SK-N-SH (cell line): ENCODE data around the gene TBC1D1. TPM values are rescaled to one million over a fixed set of nuclear protein-coding genes. Genes with fewer than 3 reads are reported as not detected.

Experiments
- CTCF ChIA-PET: fragments of 300-600, 350-600 bp; formaldehyde crosslinking; extraction: SDS; loops from one replicate; lab custom pipeline; 2021; lab: Yijun Ruan, JAX
- POLR2A ChIA-PET: fragments of 350-600 bp; sonication (Branson Sonifier 250); formaldehyde crosslinking; extraction: SDS; loops from one replicate; lab custom pipeline; 2020; ENCODE audit warnings: antibody characterized with exemption, inconsistent platforms; lab: Yijun Ruan, JAX
- DNase-seq: peaks from one replicate; pipeline ENCODE4 v3.0.0; 2012
- H2AFZ ChIP-seq: fragments of 200-600 bp; sonication (generic); 2 replicates; pipeline ENCODE4 v1.8.1; 2016; ENCODE audit warnings: antibody characterized with exemption, mild to moderate bottlenecking, low read depth
- H3F3A ChIP-seq: fragments of 200-600 bp; sonication (generic); replicated peaks from 2 replicates; pipeline ENCODE3; 2016; ENCODE audit warnings: antibody characterized with exemption, mild to moderate bottlenecking; ENCODE audit not compliant: insufficient read depth
- H3K27ac ChIP-seq, 2 experiments: fragments of 200-500 bp in 1 of 2; fragments of 200-600 bp in 1 of 2; sonication (Bioruptor generic) in 1 of 2; sonication (generic), shearing (Covaris generic) in 1 of 2; 2 replicates each; pipeline versions ENCODE4 v1.5.1 to v1.6.1; 2014 to 2016; ENCODE audit warnings: low read depth in 2 of 2, inconsistent platforms in 1 of 2, low read length in 1 of 2, mild to moderate bottlenecking in 1 of 2, mixed read lengths in 1 of 2
- H3K27me3 ChIP-seq: fragments of 200-600 bp; sonication (generic), shearing (Covaris generic); 2 replicates; pipeline ENCODE4 v1.6.1; 2016; ENCODE audit warnings: mixed run types; ENCODE audit not compliant: insufficient read depth
- H3K36me3 ChIP-seq, 2 experiments: fragments of 200-500 bp in 1 of 2; fragments of 200-600 bp in 1 of 2; sonication (Bioruptor generic) in 1 of 2; sonication (generic) in 1 of 2; replicated peaks in 1 of 2; 2 replicates each; pipeline versions ENCODE3 to v1.5.1; 2014 to 2016; ENCODE audit warnings: low read length in 1 of 2, mild to moderate bottlenecking in 1 of 2; ENCODE audit not compliant: insufficient read depth in 2 of 2, control insufficient read depth in 1 of 2
- H3K4me1 ChIP-seq, 2 experiments: fragments of 200-500 bp in 1 of 2; fragments of 200-600 bp in 1 of 2; sonication (Bioruptor generic) in 1 of 2; sonication (generic), shearing (Covaris generic) in 1 of 2; 2 replicates each; pipeline versions ENCODE4 v1.5.1 to v1.6.1; 2014 to 2016; ENCODE audit warnings: low read depth in 1 of 2, low read length in 1 of 2, mixed run types in 1 of 2; ENCODE audit not compliant: insufficient read depth in 2 of 2, control insufficient read depth in 1 of 2
- H3K4me2 ChIP-seq: fragments of 200-600 bp; sonication (generic), shearing (Covaris generic); 2 replicates; pipeline ENCODE4 v1.6.1; 2017; ENCODE audit warnings: mixed run types
- H3K4me3 ChIP-seq, 2 experiments: fragments of 200-500 bp in 1 of 2; fragments of 200-600 bp in 1 of 2; sonication (Bioruptor generic) in 1 of 2; sonication (generic), shearing (Covaris generic) in 1 of 2; 2 replicates each; pipeline versions ENCODE4 v1.5.1 to v1.8.1; 2014 to 2016; ENCODE audit warnings: low read depth in 2 of 2, inconsistent platforms in 1 of 2, low read length in 1 of 2, mild to moderate bottlenecking in 1 of 2, mixed read lengths in 1 of 2, moderate library complexity in 1 of 2
- H3K79me2 ChIP-seq: fragments of 200-600 bp; sonication (generic); 2 replicates; pipeline ENCODE4 v1.8.1; 2017; ENCODE audit warnings: mild to moderate bottlenecking; ENCODE audit not compliant: insufficient read depth
- H3K9ac ChIP-seq: fragments of 200-600 bp; sonication (generic); 2 replicates; pipeline ENCODE4 v1.6.1; 2017; ENCODE audit warnings: mixed run types
- H3K9me2 ChIP-seq: fragments of 200-600 bp; sonication (generic); 2 replicates; pipeline ENCODE4 v1.6.1; 2017; ENCODE audit warnings: mixed run types
- H3K9me3 ChIP-seq: fragments of 200-600 bp; sonication (generic); 2 replicates; pipeline ENCODE4 v1.6.1; 2017; ENCODE audit warnings: mixed run types, mild to moderate bottlenecking, moderate library complexity
- H4K20me1 ChIP-seq: fragments of 200-600 bp; sonication (generic); 2 replicates; pipeline ENCODE4 v1.6.1; 2017; ENCODE audit warnings: mild to moderate bottlenecking, mixed run types; ENCODE audit not compliant: insufficient read depth
- EP300 ChIP-seq, 2 experiments: IDR thresholded peaks; 2 replicates each; pipeline versions ENCODE4 v1.4.0 to v1.6.1; 2012; ENCODE audit warnings: borderline replicate concordance in 1 of 2, low read depth in 1 of 2, low read length in 1 of 2
- FOXM1 ChIP-seq: IDR thresholded peaks from 2 replicates; pipeline ENCODE4 v1.4.0; 2012; ENCODE audit warnings: low read depth, mild to moderate bottlenecking
- IRF3 ChIP-seq: fragments of 150-350 bp; IDR thresholded peaks from 2 replicates; pipeline ENCODE4 v1.6.1; 2016; ENCODE audit warnings: mild to moderate bottlenecking, low read depth, low read length
- MAX ChIP-seq: IDR thresholded peaks from 2 replicates; pipeline ENCODE4 v1.4.0; 2012; ENCODE audit warnings: low read depth
- NFIC ChIP-seq: IDR thresholded peaks from 2 replicates; pipeline ENCODE4 v1.4.0; 2012; ENCODE audit warnings: borderline replicate concordance
- NRF1 ChIP-seq: IDR thresholded peaks from 2 replicates; pipeline ENCODE4 v1.6.1; 2012; ENCODE audit warnings: low read depth, mild to moderate bottlenecking, low read length
- RAD21 ChIP-seq: IDR thresholded peaks from 2 replicates; pipeline ENCODE4 v1.6.1; 2012; ENCODE audit warnings: mild to moderate bottlenecking, low read length
- RCOR1 ChIP-seq: fragments of 150-350 bp; IDR thresholded peaks from 2 replicates; pipeline ENCODE4 v1.6.1; 2017; ENCODE audit warnings: antibody characterized with exemption, low read length
- RFX5 ChIP-seq: IDR thresholded peaks from 2 replicates; pipeline ENCODE4 v1.6.1; 2012; ENCODE audit warnings: mild to moderate bottlenecking, improper control_type of control experiment, low read length
- TCF12 ChIP-seq: IDR thresholded peaks from 2 replicates; pipeline ENCODE4 v1.4.0; 2012
- ZBTB33 ChIP-seq: IDR thresholded peaks from 2 replicates; pipeline ENCODE4 v1.4.0; 2012; ENCODE audit warnings: low read depth, borderline replicate concordance
- WGBS: methylation state at CpG from one replicate; pipeline ENCODE4 v1.1.6; 2017; ENCODE audit warnings: low lambda C conversion rate; 5-methylcytosine and 5-hydroxymethylcytosine counted together
- polyA plus RNA-seq, 3 experiments: library from polyadenylated mRNA; depleted of rRNA; stranded (reverse); fragments of >200 nt; gene quantifications; 2 replicates each; pipeline ENCODE4 v1.2.3, GENCODE V29; 2012
- TF ChIP-seq, protein P1 (sequence below): fragments of 200-600 bp; sonication (generic); IDR thresholded peaks from 2 replicates; pipeline ENCODE4 v1.6.1; 2017; ENCODE audit warnings: antibody characterized with exemption, mild to moderate bottlenecking, moderate library complexity

The TBC1D1 gene
- polyA plus RNA-seq, 1 of the 3 experiments (the other 2 are of a cell fraction): 29.8 TPM

GRCh38 chr4:37905533-37906169 is 14.8 kb downstream of the TBC1D1 start:
- TF ChIP-seq MAX: no peak
- no peak for TF ChIP-seq ZBTB33
- no peak for TF ChIP-seq RCOR1
- no peak for TF ChIP-seq RFX5
- TF ChIP-seq NRF1: no peak
- TF ChIP-seq FOXM1: no peak
- TF ChIP-seq EP300 (IDR thresholded peaks at IDR 0.05; ENCODE audit: borderline replicate concordance in 1 of 2, low read depth in 1 of 2, low read length in 1 of 2): no peak
- no peak for TF ChIP-seq RAD21
- TF ChIP-seq IRF3: no peak
- H3K9ac ChIP-seq: no peak overlapping the region
- H3K4me2 ChIP-seq: no peak overlapping the region
- no peaks in the 10 kb centered on the region for H3K79me2 ChIP-seq
- no peaks in the 10 kb centered on the region for H3K4me1 ChIP-seq
- H3K27me3 ChIP-seq: peaks cover 26% of the 10 kb centered on the region; the same call in 1 of the 2 replicates
- H3K4me3 ChIP-seq: no peak overlapping the region
- no peak overlapping the region for H2AFZ ChIP-seq
- WGBS: 42% methylated on average over 7 of the region's 7 CpGs
- H4K20me1 ChIP-seq: no peaks in the 10 kb centered on the region
- no peaks in the 10 kb centered on the region for H3F3A ChIP-seq
- H3K27ac ChIP-seq: no peak overlapping the region
- POLR2A ChIA-PET: no interaction called here
- CTCF ChIA-PET: interaction anchor here (1.0 kb wide), 1 partner anchor 14 kb away, joined by 4 read pairs; no protein-coding TSS in a partner anchor
- DNase-seq: no peak
- no peaks in the 10 kb centered on the region for H3K9me2 ChIP-seq
- no peaks in the 10 kb centered on the region for H3K9me3 ChIP-seq
- no peaks in the 10 kb centered on the region for H3K36me3 ChIP-seq

DNA sequence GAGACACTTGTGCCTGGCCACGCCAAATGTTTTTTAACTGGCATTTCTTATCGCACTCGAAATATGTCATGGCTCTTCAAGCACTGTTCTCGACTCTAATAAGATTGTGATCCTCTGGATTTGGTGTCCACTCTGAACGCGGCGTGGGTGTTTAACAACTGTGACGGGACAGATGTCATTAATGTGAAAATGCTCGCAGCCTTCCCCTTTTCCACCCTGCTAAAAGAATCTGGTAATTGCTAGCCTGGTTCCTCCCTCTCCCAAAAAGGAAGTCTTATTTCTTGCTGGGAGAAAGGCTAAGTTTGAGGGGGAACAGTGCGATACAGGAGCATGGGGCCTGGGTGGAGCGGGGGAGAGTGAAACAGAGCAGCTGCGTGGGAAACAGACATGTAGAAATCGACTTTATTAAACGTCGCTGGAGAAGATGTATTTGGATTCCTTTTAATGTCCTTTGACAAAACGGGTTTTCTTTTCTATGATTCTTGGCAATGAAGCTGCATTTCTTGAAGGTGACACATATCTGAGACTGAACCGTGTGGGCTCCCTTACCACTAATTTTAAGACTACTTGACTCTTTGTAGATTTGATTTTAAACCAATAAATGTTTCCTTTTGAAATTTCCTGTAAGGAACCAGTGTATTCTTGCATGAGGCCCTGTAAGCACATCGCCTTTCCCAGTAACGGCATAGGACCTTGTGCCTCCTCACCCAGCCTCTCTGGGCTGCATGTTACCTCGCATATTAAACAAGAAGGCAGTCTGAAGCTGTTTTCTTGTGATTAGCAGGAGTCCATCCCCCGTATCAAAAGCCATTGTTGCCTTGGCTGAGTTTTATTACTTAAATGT is 17.8 kb downstream of the TBC1D1 start:
- Histone ChIP-seq H3K27me3 (peaks cover 15% of the 10 kb centered on the region; the same call in 1 of the 2 replicates), H3K79me2 (no peaks in the 10 kb centered on the region), H3F3A (no peaks in the 10 kb centered on the region), H3K4me2 (0 out of 2 replicates have a peak overlapping the region, but pooled peaks have one; percentile 10), H2AFZ (0 out of 2 replicates have a peak overlapping the region, but pooled peaks have one; percentile 57), H3K27ac (no peak overlapping the region), H3K9me2 (no peaks in the 10 kb centered on the region), H4K20me1 (no peaks in the 10 kb centered on the region), H3K4me3 (no peak overlapping the region), H3K4me1 (no peaks in the 10 kb centered on the region), H3K9me3 (no peaks in the 10 kb centered on the region), H3K36me3 (no peaks in the 10 kb centered on the region), H3K9ac (no peak overlapping the region)
- WGBS: 66% methylated on average over 21 of the region's 21 CpGs
- ChIA-PET POLR2A (no interaction called here), CTCF (no interaction called here)
- DNase-seq: no peak
- TF ChIP-seq TCF12: 0 out of 2 replicates have a peak, but pooled peaks have one; percentile 5
- TF ChIP-seq NFIC: 0 out of 2 replicates have a peak, but pooled peaks have one; percentile 9
- TF ChIP-seq, protein P1, sequence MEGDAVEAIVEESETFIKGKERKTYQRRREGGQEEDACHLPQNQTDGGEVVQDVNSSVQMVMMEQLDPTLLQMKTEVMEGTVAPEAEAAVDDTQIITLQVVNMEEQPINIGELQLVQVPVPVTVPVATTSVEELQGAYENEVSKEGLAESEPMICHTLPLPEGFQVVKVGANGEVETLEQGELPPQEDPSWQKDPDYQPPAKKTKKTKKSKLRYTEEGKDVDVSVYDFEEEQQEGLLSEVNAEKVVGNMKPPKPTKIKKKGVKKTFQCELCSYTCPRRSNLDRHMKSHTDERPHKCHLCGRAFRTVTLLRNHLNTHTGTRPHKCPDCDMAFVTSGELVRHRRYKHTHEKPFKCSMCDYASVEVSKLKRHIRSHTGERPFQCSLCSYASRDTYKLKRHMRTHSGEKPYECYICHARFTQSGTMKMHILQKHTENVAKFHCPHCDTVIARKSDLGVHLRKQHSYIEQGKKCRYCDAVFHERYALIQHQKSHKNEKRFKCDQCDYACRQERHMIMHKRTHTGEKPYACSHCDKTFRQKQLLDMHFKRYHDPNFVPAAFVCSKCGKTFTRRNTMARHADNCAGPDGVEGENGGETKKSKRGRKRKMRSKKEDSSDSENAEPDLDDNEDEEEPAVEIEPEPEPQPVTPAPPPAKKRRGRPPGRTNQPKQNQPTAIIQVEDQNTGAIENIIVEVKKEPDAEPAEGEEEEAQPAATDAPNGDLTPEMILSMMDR: no peak
